ENCODE results near the gene REXO4.
"Not testable (repeated sequence)": the region's sequence is repeated elsewhere in the genome, so short reads cannot be mapped to it uniquely, and the experiment has no call there.

Gene REXO4

GRCh38 chr9:133382507-133383141, 35.2 kb downstream of the REXO4 start:
- no peak overlapping the region for H3K4me2 ChIP-seq (ENCODE audit: low read length)
- no peak overlapping the region for H3K9ac ChIP-seq (ENCODE audit: low read depth, low read length)
- H3K9me3 ChIP-seq (replicated peaks; ENCODE audit: low read length): no peaks in the 10 kb centered on the region
- no peaks in the 10 kb centered on the region for H3K36me3 ChIP-seq (ENCODE audit: insufficient read depth, low read length)
- H3K4me1 ChIP-seq (ENCODE audit: control insufficient read depth, insufficient read depth, low read length): peaks cover 7% of the 10 kb centered on the region
- H3K27me3 ChIP-seq (ENCODE audit: control insufficient read depth, insufficient read depth, low read length): no peaks in the 10 kb centered on the region
- no peak overlapping the region for H3K4me3 ChIP-seq (ENCODE audit: low read length)

DNA sequence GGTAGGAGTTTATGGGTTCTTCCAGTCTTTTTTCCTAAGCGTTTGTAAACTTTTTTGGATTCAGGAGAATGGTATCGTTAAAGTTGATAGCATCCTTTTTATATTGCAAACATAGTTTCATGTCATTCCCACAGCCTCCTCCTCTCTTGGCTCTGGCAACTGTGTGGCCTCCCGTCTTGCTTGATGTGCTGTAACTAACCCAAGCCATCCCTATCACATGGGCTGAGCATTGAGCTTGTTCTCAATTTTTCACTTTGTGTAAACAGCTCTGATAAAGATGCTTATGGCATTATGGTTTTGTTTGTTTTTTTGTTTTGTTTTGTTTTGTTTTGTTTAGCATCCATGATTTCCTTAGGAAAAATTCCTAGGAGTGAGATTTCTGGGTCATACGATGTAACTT, 37.1 kb downstream of the REXO4 start:
- no peaks in the 10 kb centered on the region for H3K9me3 ChIP-seq (replicated peaks; ENCODE audit: low read length)

DNA sequence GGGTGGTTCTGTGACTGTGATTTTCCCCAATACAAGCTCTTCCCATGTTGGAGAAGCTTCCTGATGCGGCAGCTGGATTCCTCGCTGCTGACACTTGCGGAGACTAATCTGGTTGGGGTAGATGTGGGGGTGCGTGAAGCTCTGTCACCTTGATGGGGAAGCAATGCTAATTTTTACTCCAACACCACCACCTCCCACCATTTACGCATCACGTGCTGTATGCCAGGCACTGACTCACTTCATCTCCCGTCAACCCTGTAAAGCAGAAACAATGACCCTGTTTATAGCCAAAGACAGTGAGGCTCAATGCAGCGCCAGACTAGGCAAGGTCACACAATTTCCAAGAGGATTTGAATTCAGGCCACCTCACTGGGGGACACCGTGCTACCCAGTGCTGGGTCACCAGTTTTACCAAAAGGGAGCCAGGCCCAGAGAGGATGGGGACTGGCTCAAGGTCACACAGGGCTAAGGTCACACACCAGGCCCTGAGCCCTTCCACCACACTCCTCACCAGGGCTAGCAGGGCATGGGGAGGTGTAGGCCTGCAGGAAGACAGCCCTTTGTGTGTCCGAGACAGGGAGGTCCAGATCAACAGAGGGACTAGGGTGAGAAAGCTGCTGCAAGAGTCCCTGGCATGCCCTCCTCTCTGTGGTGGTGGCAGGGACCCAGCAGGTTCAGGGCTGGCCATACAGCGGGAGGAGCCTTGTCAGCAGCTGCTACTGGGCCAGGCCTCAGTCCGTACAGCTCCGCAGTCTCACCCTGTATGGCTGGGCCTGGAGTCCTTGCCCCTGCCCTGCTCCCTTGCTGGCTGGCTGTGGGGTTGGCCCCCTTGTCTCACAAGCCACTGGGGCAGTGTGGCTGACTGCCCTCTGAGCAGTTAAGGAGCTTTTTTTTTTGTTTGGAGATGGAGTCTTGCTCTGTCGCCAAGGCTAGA, 38.4 kb downstream of the REXO4 start:
- H3K4me2 ChIP-seq (ENCODE audit: low read length): no peak overlapping the region
- H3K36me3 ChIP-seq (ENCODE audit: insufficient read depth, low read length): no peaks in the 10 kb centered on the region
- H3K9me3 ChIP-seq (replicated peaks; ENCODE audit: low read length): no peaks in the 10 kb centered on the region
- H3K9ac ChIP-seq (ENCODE audit: low read depth, low read length): no peak overlapping the region
- no peaks in the 10 kb centered on the region for H3K27me3 ChIP-seq (ENCODE audit: control insufficient read depth, insufficient read depth, low read length)
- peaks cover 16% of the 10 kb centered on the region for H3K4me1 ChIP-seq (ENCODE audit: control insufficient read depth, insufficient read depth, low read length)
- no peak overlapping the region for H3K4me3 ChIP-seq (ENCODE audit: low read length)

More for the DNA sequence above, 37.1 kb downstream of the REXO4 start:
- no peak overlapping the region for H3K9ac ChIP-seq (ENCODE audit: low read depth, low read length)
- no peaks in the 10 kb centered on the region for H3K27me3 ChIP-seq (ENCODE audit: control insufficient read depth, insufficient read depth, low read length)
- no peak overlapping the region for H3K4me2 ChIP-seq (ENCODE audit: low read length)
- H3K4me1 ChIP-seq (ENCODE audit: control insufficient read depth, insufficient read depth, low read length): peaks cover 16% of the 10 kb centered on the region
- H3K36me3 ChIP-seq (ENCODE audit: insufficient read depth, low read length): no peaks in the 10 kb centered on the region
- no peak overlapping the region for H3K4me3 ChIP-seq (ENCODE audit: low read length)

GRCh38 chr9:133378408-133378962, 39.3 kb downstream of the REXO4 start:
- Histone ChIP-seq H3K9me3 (replicated peaks; ENCODE audit: low read length) (no peaks in the 10 kb centered on the region), H3K4me1 (ENCODE audit: control insufficient read depth, insufficient read depth, low read length) (peaks cover 23% of the 10 kb centered on the region), H3K36me3 (ENCODE audit: insufficient read depth, low read length) (no peaks in the 10 kb centered on the region), H3K9ac (ENCODE audit: low read depth, low read length) (no peak overlapping the region), H3K27me3 (ENCODE audit: control insufficient read depth, insufficient read depth, low read length) (no peaks in the 10 kb centered on the region), H3K4me2 (ENCODE audit: low read length) (no peak overlapping the region), H3K4me3 (ENCODE audit: low read length) (no peak overlapping the region)

DNA sequence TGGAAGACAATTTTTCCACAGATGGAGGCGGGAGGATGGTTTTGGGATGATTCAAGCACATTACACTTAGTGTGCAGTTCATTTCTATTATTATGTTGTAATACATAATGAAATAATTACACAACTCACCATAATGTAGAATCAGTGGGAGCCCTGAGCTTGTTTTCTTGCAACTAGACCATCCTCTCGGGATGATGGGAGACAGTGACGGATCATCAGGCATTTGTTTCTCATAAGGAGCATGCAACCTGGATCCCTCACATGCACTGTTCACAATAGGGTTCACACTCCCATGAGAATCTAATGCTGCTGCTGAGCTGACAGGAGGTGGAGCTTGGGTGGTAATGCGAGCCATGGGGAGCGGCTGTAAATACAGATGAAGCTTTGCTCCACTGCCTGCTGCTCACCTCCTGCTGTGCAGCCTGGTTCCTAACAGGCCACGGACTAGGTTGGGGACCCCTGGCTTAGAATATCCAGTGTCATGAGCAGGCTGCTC, 40.0 kb downstream of the REXO4 start:
- Histone ChIP-seq H3K4me3 (ENCODE audit: low read length) (no peak overlapping the region), H3K4me1 (ENCODE audit: control insufficient read depth, insufficient read depth, low read length) (peaks cover 23% of the 10 kb centered on the region), H3K9me3 (replicated peaks; ENCODE audit: low read length) (no peaks in the 10 kb centered on the region), H3K4me2 (ENCODE audit: low read length) (no peak overlapping the region), H3K36me3 (ENCODE audit: insufficient read depth, low read length) (peaks cover 7% of the 10 kb centered on the region), H3K9ac (ENCODE audit: low read depth, low read length) (no peak overlapping the region), H3K27me3 (ENCODE audit: control insufficient read depth, insufficient read depth, low read length) (no peaks in the 10 kb centered on the region)

DNA sequence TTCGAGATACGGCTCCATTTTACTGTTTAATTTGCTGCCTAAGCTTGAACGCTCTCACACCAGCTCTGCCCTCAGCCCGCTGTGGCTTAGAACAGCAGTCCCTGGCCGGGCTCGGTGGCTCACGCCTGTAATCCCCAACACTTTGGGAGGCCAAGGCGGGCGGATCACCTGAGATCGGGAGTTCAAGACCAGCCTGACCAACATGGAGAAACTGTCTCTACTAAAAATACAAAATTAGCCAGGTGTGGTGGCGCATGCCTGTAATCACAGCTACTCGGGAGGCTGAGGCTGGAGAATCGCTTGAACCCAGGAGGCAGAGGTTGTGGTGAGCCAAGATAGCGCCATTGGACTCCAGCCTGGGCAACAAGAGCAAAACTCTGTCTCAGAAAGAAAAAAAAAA, 40.5 kb downstream of the REXO4 start:
- Histone ChIP-seq H3K4me1 (ENCODE audit: control insufficient read depth, insufficient read depth, low read length) (peaks cover 26% of the 10 kb centered on the region), H3K4me2 (ENCODE audit: low read length) (peak overlapping the region; percentile 97), H3K36me3 (ENCODE audit: insufficient read depth, low read length) (peaks cover 11% of the 10 kb centered on the region)
- not testable (repeated sequence) for H3K9ac ChIP-seq (ENCODE audit: low read depth, low read length); H3K9me3 ChIP-seq (replicated peaks; ENCODE audit: low read length); H3K4me3 ChIP-seq (ENCODE audit: low read length); H3K27me3 ChIP-seq (ENCODE audit: control insufficient read depth, insufficient read depth, low read length)

DNA sequence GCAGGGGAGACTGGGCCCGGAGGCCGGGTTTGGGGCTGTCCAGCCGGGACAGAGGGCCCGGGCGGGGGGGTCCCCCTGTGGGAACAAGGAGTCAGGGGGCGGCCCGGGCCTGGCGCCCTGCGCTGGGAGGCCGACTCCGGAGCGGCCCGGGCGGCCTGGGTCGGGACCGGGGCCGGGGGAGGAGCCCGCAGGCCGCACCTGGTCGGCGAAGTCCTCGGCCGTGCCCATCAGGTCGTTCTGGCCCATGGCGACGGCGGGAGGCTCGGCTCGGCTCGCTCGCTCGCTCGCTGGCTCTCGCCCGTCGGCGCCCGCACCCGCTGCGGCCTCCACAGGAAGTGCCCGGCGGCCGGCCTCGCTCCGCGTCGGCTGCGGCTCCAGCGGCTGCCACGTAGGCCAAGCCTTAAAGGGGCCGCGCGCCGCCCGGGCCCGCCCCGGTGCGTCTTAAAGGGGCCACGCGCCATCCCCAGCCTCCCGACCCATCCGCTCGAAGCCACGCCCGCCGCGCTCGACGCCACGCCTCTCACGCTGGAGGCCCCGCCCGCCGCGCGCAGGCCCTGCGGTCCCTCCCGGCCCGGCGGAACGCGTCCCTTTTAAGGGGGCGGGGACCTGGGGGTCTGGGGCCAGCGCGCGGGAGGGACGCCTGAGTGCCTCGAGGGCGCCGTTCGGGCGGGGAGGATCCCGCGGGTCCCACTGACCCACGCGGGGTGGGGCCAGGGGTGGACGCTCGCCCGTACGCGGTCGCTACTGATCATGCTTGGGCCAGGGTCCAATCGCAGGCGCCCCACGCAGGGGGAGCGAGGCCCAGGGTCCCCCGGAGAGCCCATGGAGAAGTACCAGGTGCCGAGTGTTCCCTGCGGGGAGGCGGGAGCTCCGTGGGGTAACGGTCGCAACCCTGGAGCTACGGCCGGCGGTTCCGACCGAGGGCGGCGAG, 41.8 kb downstream of the REXO4 start, which contains the start of the genes STKLD1 and SURF4:
Gene STKLD1 (plus strand): TSS at position 643 of the 931 bp plus-strand sequence. CDS start 108 bp downstream, at position 751.
Gene SURF4 (minus strand): TSS at position 337 of the 931 bp plus-strand sequence. CDS start 91 bp downstream, at position 246.
- peaks cover 39% of the 10 kb centered on the region for H3K4me1 ChIP-seq (ENCODE audit: control insufficient read depth, insufficient read depth, low read length)
- no peaks in the 10 kb centered on the region for H3K9me3 ChIP-seq (replicated peaks; ENCODE audit: low read length)
- peak within 1 kb of the TSS; percentile 97 for H3K4me2 ChIP-seq (ENCODE audit: low read length)
- H3K4me3 ChIP-seq (ENCODE audit: low read length): peak within 1 kb of the TSS; percentile 93
- no peaks in the 10 kb centered on the region for H3K27me3 ChIP-seq (ENCODE audit: control insufficient read depth, insufficient read depth, low read length)
- H3K36me3 ChIP-seq (ENCODE audit: insufficient read depth, low read length): peaks cover 24% of the 10 kb centered on the region
- peak within 1 kb of the TSS; percentile 96 for H3K9ac ChIP-seq (ENCODE audit: low read depth, low read length)

- H3K27me3 ChIP-seq (ENCODE audit: control insufficient read depth, insufficient read depth, low read length): no peaks in the 10 kb centered on the region
- peak overlapping the region; percentile 93 for H3K4me3 ChIP-seq (ENCODE audit: low read length)
- H3K9me3 ChIP-seq (replicated peaks; ENCODE audit: low read length): no peaks in the 10 kb centered on the region
- H3K4me1 ChIP-seq (ENCODE audit: control insufficient read depth, insufficient read depth, low read length): peaks cover 45% of the 10 kb centered on the region
- peak overlapping the region; percentile 96 for H3K9ac ChIP-seq (ENCODE audit: low read depth, low read length)
- peaks cover 32% of the 10 kb centered on the region for H3K36me3 ChIP-seq (ENCODE audit: insufficient read depth, low read length)
- H3K4me2 ChIP-seq (ENCODE audit: low read length): peak overlapping the region; percentile 92
Measured at GRCh38 chr9:133375116-133375723, 42.6 kb downstream of the REXO4 start.

DNA sequence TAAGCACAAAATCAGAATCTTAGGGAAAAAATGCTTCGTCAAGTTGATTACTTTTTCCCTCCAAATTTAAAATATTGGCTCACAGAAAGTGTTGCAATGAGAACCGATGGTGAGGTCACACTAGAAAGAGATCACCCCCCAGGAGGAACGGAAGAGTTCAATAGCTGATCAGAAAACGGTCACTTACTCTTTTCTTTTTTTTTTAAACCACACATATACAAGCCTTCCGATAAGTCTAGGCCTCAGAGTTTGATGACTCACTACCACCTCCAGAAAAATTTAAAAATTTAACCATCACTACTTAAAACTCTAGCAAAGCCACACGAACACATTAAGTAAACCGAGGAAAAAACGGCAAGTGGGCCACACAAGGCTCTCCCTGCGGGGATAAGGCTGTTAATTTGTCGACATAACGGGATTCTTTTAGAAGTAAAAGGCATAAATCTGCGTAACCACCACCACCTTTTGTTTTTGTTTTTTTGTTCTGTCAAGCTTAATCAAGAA, 43.1 kb downstream of the REXO4 start:
- no peaks in the 10 kb centered on the region for H3K27me3 ChIP-seq (ENCODE audit: control insufficient read depth, insufficient read depth, low read length)
- peaks cover 38% of the 10 kb centered on the region for H3K36me3 ChIP-seq (ENCODE audit: insufficient read depth, low read length)
- H3K4me1 ChIP-seq (ENCODE audit: control insufficient read depth, insufficient read depth, low read length): peaks cover 50% of the 10 kb centered on the region

GRCh38 chr9:133372144-133372543, 45.7 kb downstream of the REXO4 start:
- H3K4me2 ChIP-seq (ENCODE audit: low read length): peak overlapping the region; percentile 20
- H3K9me3 ChIP-seq (replicated peaks; ENCODE audit: low read length): no peaks in the 10 kb centered on the region
- H3K4me1 ChIP-seq (ENCODE audit: control insufficient read depth, insufficient read depth, low read length): peaks cover 66% of the 10 kb centered on the region
- H3K4me3 ChIP-seq (ENCODE audit: low read length): no peak overlapping the region
- peaks cover 51% of the 10 kb centered on the region for H3K36me3 ChIP-seq (ENCODE audit: insufficient read depth, low read length)
- H3K27me3 ChIP-seq (ENCODE audit: control insufficient read depth, insufficient read depth, low read length): no peaks in the 10 kb centered on the region
- H3K9ac ChIP-seq (ENCODE audit: low read depth, low read length): no peak overlapping the region

More for the DNA sequence above, 43.1 kb downstream of the REXO4 start:
- H3K4me2 ChIP-seq (ENCODE audit: low read length): peak overlapping the region; percentile 92
- peak overlapping the region; percentile 96 for H3K9ac ChIP-seq (ENCODE audit: low read depth, low read length)
- H3K4me3 ChIP-seq (ENCODE audit: low read length): peak overlapping the region; percentile 93
- no peaks in the 10 kb centered on the region for H3K9me3 ChIP-seq (replicated peaks; ENCODE audit: low read length)

All from skeletal muscle satellite cell (primary cell).